HCT116 (cell line): ENCODE results near the gene HTRA3. TPM values are rescaled to one million over a fixed set of nuclear protein-coding genes. Genes with fewer than 3 reads are reported as not detected.

Experiments
- ATAC-seq: fragments of 200-7000 bp; cut with Tn5 transposase; 2 replicates; pipeline ENCODE4 v1.9.1; 2020; ENCODE audit warnings: mild to moderate bottlenecking, moderate library complexity
- BruUV-seq: library from RNA; stranded (reverse); fragments of 400-500 nt; replicated peaks from 2 replicates; lab custom pipeline; 2021; lab: Mats Ljungman, UMichigan
- CTCF ChIA-PET: fragments of 300-600 bp; sonication (Branson Sonifier 250); formaldehyde crosslinking; loops from one replicate; lab custom pipeline; 2021; ENCODE audit warnings: antibody characterized with exemption; lab: Charles Lee
- POLR2A ChIA-PET: fragments of 300-600, 350-600 bp; sonication (Branson Sonifier 250); formaldehyde crosslinking; loops from one replicate; lab custom pipeline; 2021; ENCODE audit warnings: antibody characterized with exemption; lab: Charles Lee
- RAD21 ChIA-PET, 2 experiments: fragments of 300-600 bp; sonication (Branson Sonifier 250); formaldehyde crosslinking; loops; one replicate each; lab custom pipeline; 2023; ENCODE audit warnings: low total read pairs in 2 of 2; ENCODE audit not compliant: uncharacterized antibody in 2 of 2, unreplicated experiment in 2 of 2, low non-redundant PET in 1 of 2; lab: Charles Lee
- DNase-seq: peaks from one replicate; pipeline ENCODE4 v3.0.0-alpha.2; 2010; ENCODE audit warnings: low read depth, low spot score
- H2AFZ ChIP-seq: fragments of 200-600 bp; shearing (Covaris generic), sonication (generic); 2 replicates; pipeline ENCODE4 v1.6.1; 2017; ENCODE audit warnings: low read depth, mixed run types, mixed read lengths, antibody characterized with exemption, low read length; ENCODE audit not compliant: poor library complexity, severe bottlenecking
- H3K27ac ChIP-seq: 2 replicates; pipeline ENCODE4 v1.5.1; 2012; ENCODE audit warnings: low read depth, low read length
- H3K27me3 ChIP-seq: fragments of 200-600 bp; sonication (generic); 2 replicates; pipeline ENCODE4 v1.6.1; 2016; ENCODE audit warnings: mixed run types, low read length, mixed read lengths; ENCODE audit not compliant: insufficient read depth
- H3K36me3 ChIP-seq, 2 experiments: fragments of 200-500 bp in 1 of 2; fragments of 200-600 bp in 1 of 2; sonication (Bioruptor generic) in 1 of 2; sonication (generic) in 1 of 2; 2 replicates each; pipeline versions ENCODE4 v1.5.1 to v1.6.1; 2014 to 2016; ENCODE audit warnings: low read length in 2 of 2, inconsistent platforms in 1 of 2, mixed read lengths in 1 of 2, mixed run types in 1 of 2; ENCODE audit not compliant: insufficient read depth in 2 of 2, control insufficient read depth in 1 of 2
- H3K4me1 ChIP-seq, 2 experiments: fragments of 200-600 bp in 1 of 2; sonication (generic) in 1 of 2; 2 replicates each; pipeline versions ENCODE4 v1.5.1 to v1.6.1; 2012 to 2017; ENCODE audit warnings: low read length in 2 of 2, inconsistent platforms in 1 of 2, mild to moderate bottlenecking in 1 of 2, mixed read lengths in 1 of 2, mixed run types in 1 of 2, moderate library complexity in 1 of 2; ENCODE audit not compliant: insufficient read depth in 2 of 2, control insufficient read depth in 1 of 2
- H3K4me2 ChIP-seq: fragments of 200-600 bp; sonication (generic); 2 replicates; pipeline ENCODE4 v1.6.1; 2017; ENCODE audit warnings: mixed run types, low read length, mixed read lengths
- H3K4me3 ChIP-seq, 2 experiments: fragments of 200-600 bp in 1 of 2; sonication (generic) in 1 of 2; replicated peaks in 1 of 2; 2 replicates each; pipeline ENCODE4 v1.5.1; 2011 to 2016; ENCODE audit warnings: low read length in 2 of 2, control low read depth in 1 of 2, low read depth in 1 of 2, mild to moderate bottlenecking in 1 of 2, mixed read lengths in 1 of 2, mixed run types in 1 of 2
- H3K79me2 ChIP-seq: fragments of 200-600 bp; sonication (generic); 2 replicates; pipeline ENCODE4 v1.6.1; 2017; ENCODE audit warnings: mild to moderate bottlenecking, mixed run types, low read length, moderate library complexity, mixed read lengths; ENCODE audit not compliant: insufficient read depth
- H3K9ac ChIP-seq: fragments of 200-600 bp; sonication (generic); 2 replicates; pipeline ENCODE4 v1.6.1; 2016; ENCODE audit warnings: low read length, mixed read lengths
- H3K9me2 ChIP-seq: fragments of 200-600 bp; sonication (generic), shearing (Covaris generic); 2 replicates; pipeline ENCODE4 v1.6.1; 2017; ENCODE audit warnings: mixed run types, mild to moderate bottlenecking, moderate library complexity; ENCODE audit not compliant: insufficient read depth
- H3K9me3 ChIP-seq, 2 experiments: fragments of 200-500 bp in 1 of 2; fragments of 200-600 bp in 1 of 2; sonication (Bioruptor generic) in 1 of 2; sonication (generic) in 1 of 2; 2 replicates each; pipeline ENCODE4 v1.6.1; 2014 to 2017; ENCODE audit warnings: low read length in 2 of 2, mixed read lengths in 2 of 2, inconsistent platforms in 1 of 2, low read depth in 1 of 2, mild to moderate bottlenecking in 1 of 2, mixed run types in 1 of 2, moderate library complexity in 1 of 2; ENCODE audit not compliant: control insufficient read depth in 1 of 2, insufficient read depth in 1 of 2
- H4K20me1 ChIP-seq: fragments of 200-600 bp; sonication (generic), shearing (Covaris generic); 2 replicates; pipeline ENCODE4 v1.6.1; 2017; ENCODE audit warnings: mixed run types, mild to moderate bottlenecking, moderate library complexity; ENCODE audit not compliant: insufficient read depth
- ATF3 ChIP-seq: IDR thresholded peaks from 2 replicates; pipeline ENCODE4 v1.6.1; 2012
- CEBPB ChIP-seq: IDR thresholded peaks from 2 replicates; pipeline ENCODE4 v1.6.1; 2012; ENCODE audit warnings: low read depth
- CTCF ChIP-seq, 3 experiments: fragments of 200-600 bp in 1 of 3; sonication (generic) in 1 of 3; IDR thresholded peaks in 2 of 3; conservative IDR thresholded peaks in 1 of 3; 2 replicates each; pipeline ENCODE4 v1.5.1; 2012 to 2017; ENCODE audit warnings: low read depth in 2 of 3, low read length in 2 of 3, antibody characterized with exemption in 1 of 3, borderline replicate concordance in 1 of 3, control low read depth in 1 of 3, mild to moderate bottlenecking in 1 of 3, mixed read lengths in 1 of 3, mixed run types in 1 of 3, moderate library complexity in 1 of 3; ENCODE audit not compliant: insufficient read depth in 1 of 3
- EGR1 ChIP-seq: IDR thresholded peaks from 2 replicates; pipeline ENCODE4 v1.6.1; 2012; ENCODE audit warnings: low read depth
- FOSL1 ChIP-seq: IDR thresholded peaks from 2 replicates; pipeline ENCODE4 v1.6.1; 2012; ENCODE audit warnings: low read depth
- MAX ChIP-seq: IDR thresholded peaks from 2 replicates; pipeline ENCODE4 v1.6.1; 2012
- POLR2A ChIP-seq: IDR thresholded peaks from 2 replicates; pipeline ENCODE4 v1.7.0; 2011; ENCODE audit warnings: borderline replicate concordance; ENCODE audit not compliant: insufficient read depth, insufficient read length; ENCODE audit errors: extremely low read depth
- POLR2AphosphoS5 ChIP-seq: IDR thresholded peaks from 2 replicates; pipeline ENCODE4 v1.6.1; 2011; ENCODE audit warnings: mild to moderate bottlenecking, low read depth, low read length, moderate library complexity
- RAD21 ChIP-seq: IDR thresholded peaks from 2 replicates; pipeline ENCODE4 v1.6.1; 2012; ENCODE audit warnings: low read depth, mild to moderate bottlenecking
- SIN3A ChIP-seq: IDR thresholded peaks from 2 replicates; pipeline ENCODE4 v1.6.1; 2012; ENCODE audit warnings: low read depth
- SP1 ChIP-seq: IDR thresholded peaks from 2 replicates; pipeline ENCODE4 v1.6.1; 2012; ENCODE audit warnings: low read depth
- SRF ChIP-seq: IDR thresholded peaks from 2 replicates; pipeline ENCODE4 v1.6.1; 2012; ENCODE audit warnings: low read depth
- TCF7L2 ChIP-seq: IDR thresholded peaks from 2 replicates; pipeline ENCODE4 v1.7.0; 2011; ENCODE audit warnings: borderline replicate concordance, inconsistent platforms; ENCODE audit not compliant: insufficient read depth, insufficient read length; ENCODE audit errors: extremely low read depth
- YY1 ChIP-seq: IDR thresholded peaks from 2 replicates; pipeline ENCODE4 v1.6.1; 2011; ENCODE audit warnings: low read length, low read depth, moderate library complexity, mild to moderate bottlenecking; ENCODE audit not compliant: insufficient replicate concordance; ENCODE audit errors: extremely low read depth
- ZFX ChIP-seq: fragments of 450-650 bp; IDR thresholded peaks from 2 replicates; pipeline ENCODE4 v1.6.1; 2017
- ZNF274 ChIP-seq: fragments of 200-500 bp; sonication (Bioruptor generic); IDR thresholded peaks from 2 replicates; pipeline ENCODE4 v1.6.1; 2014; ENCODE audit warnings: mild to moderate bottlenecking, low read depth, low read length, inconsistent platforms
- intact Hi-C: fragments of 100-400 bp; cut with micrococcal nuclease; formaldehyde crosslinking; loops from 2 replicates; pipeline ENCODE4 v1.10.0; 2022
- total RNA-seq: library from RNA; stranded (reverse); gene quantifications from one replicate; pipeline ENCODE4 v1.2.1, GENCODE V29; 2021; ENCODE audit not compliant: unreplicated experiment

The HTRA3 gene
- total RNA-seq, 1 experiment from 2014 or later, result not detected

DNA sequence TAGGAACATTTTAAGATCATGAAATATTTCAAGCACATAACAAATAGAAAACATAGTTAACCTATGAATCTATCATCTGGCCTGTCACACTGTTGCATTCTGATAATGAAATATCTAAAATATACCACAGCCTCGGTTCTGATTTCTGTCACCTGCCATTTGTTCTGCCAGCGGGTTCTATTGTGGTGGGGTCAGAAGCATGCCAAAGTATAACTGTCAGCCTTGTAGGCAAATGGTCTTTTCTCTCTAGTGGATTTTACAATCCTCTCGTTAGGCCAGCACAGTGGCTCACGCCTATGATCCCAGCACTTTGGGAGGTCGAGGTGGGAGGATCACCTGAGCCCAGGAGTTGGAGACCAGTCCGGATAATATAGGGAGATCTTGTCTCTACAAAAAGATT is 47.9 kb downstream of the HTRA3 start:
- Histone ChIP-seq H3K4me1 (peaks cover 16 to 22% of the 10 kb centered on the region in 2 experiments), H4K20me1 (no peaks in the 10 kb centered on the region), H3K9me2 (no peaks in the 10 kb centered on the region), H2AFZ (no peak overlapping the region), H3K9me3 (no peaks in the 10 kb centered on the region), H3K27ac (no peak overlapping the region), H3K27me3 (no peaks in the 10 kb centered on the region), H3K36me3 (no peaks in the 10 kb centered on the region), H3K9ac (no peak overlapping the region), H3K79me2 (no peaks in the 10 kb centered on the region), H3K4me2 (no peak overlapping the region), H3K4me3 (no peak overlapping the region)
- DNase-seq (no peak), ATAC-seq (no peak)
- CTCF ChIA-PET, result no interaction called here
- TF ChIP-seq SP1 (no peak), POLR2A (no peak), POLR2AphosphoS5 (no peak), TCF7L2 (no peak), ZFX (no peak), FOSL1 (no peak), EGR1 (no peak), MAX (no peak), SIN3A (no peak), SRF (no peak), CEBPB (no peak), YY1 (no peak), ZNF274 (no peak)
- RAD21 ChIA-PET, result no interaction called here
- POLR2A ChIA-PET, result no interaction called here
- no TSS peak for BruUV-seq
- intact Hi-C loops, result no loop called here

DNA sequence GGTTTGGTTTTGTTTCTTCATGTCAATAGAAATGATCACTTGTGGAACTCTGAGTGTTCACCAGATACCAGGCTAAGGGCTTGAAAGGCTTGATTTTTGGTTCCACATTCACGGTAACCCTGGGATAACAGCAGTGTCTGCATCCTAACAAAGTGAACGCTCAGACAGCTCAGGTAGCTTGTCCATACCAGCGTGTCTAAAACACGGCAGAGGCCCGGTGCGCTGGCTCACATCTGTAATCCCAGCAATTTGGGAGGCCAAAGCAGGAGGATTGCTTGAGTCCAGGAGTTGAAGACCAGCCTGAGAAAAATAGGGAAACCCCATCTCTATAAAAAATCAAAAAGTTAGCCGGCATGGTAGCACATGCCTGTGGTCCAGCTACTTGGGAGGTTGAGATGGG is 49.0 kb downstream of the HTRA3 start:
- Histone ChIP-seq H3K79me2 (no peaks in the 10 kb centered on the region), H3K27me3 (no peaks in the 10 kb centered on the region), H3K9me2 (no peaks in the 10 kb centered on the region), H3K9me3 (no peaks in the 10 kb centered on the region), H3K36me3 (no peaks in the 10 kb centered on the region), H3K27ac (no peak overlapping the region), H4K20me1 (no peaks in the 10 kb centered on the region), H3K4me3 (no peak overlapping the region), H3K4me1 (peaks cover 16 to 22% of the 10 kb centered on the region in 2 experiments), H3K4me2 (no peak overlapping the region), H2AFZ (no peak overlapping the region), H3K9ac (no peak overlapping the region)
- ATAC-seq (no peak), DNase-seq (no peak)
- ChIA-PET RAD21 (no interaction called here), CTCF (no interaction called here), POLR2A (no interaction called here)
- intact Hi-C loops, result no loop called here
- BruUV-seq, result no TSS peak
- TF ChIP-seq RAD21, result no peak
- TF ChIP-seq ATF3, result no peak
- no peak for TF ChIP-seq SRF
- no peak for TF ChIP-seq CTCF (IDR thresholded peaks at IDR 0.05 in 2 of 3, conservative IDR thresholded peaks at IDR 0.05 in 1 of 3; ENCODE audit: borderline replicate concordance in 1 of 3, insufficient read depth in 1 of 3, low read depth in 2 of 3, low read length in 2 of 3)
